ENCODE results near the gene PCNX1. TPM values are rescaled to one million over a fixed set of nuclear protein-coding genes. Genes with fewer than 3 reads are reported as not detected.

PCNX1 gene
- total and polyA plus RNA-seq, 2 of the 4 experiments (the other 2 are of a cell fraction): 15.0 to 43.7 TPM

GRCh38 chr14:70890826-70891659, 16.2 kb upstream of the PCNX1 start:
- TF ChIP-seq CTCF (conservative IDR thresholded peaks at IDR 0.05; ENCODE audit: low read depth, low read length): no peak
- no peak for TF ChIP-seq POLR2A (IDR thresholded peaks at IDR 0.05; ENCODE audit: low read depth, low read length)
- no peak for TF ChIP-seq CEBPB (IDR thresholded peaks at IDR 0.05; ENCODE audit: low read depth, low read length)
- no peak for TF ChIP-seq RCOR1 (IDR thresholded peaks at IDR 0.05; ENCODE audit: insufficient replicate concordance, low read length)
- no peak for TF ChIP-seq SMC3 (IDR thresholded peaks at IDR 0.05; ENCODE audit: low read depth, low read length)
- no peak for TF ChIP-seq FOS (IDR thresholded peaks at IDR 0.05; ENCODE audit: low read depth, low read length)
- H3K27ac ChIP-seq (ENCODE audit: insufficient read depth, low read length): no peak overlapping the region
- H3K79me1 ChIP-seq (ENCODE audit: low read depth in 1 of 2, low read length in 2 of 2): no peaks in the 10 kb centered on the region
- H2BK15ac ChIP-seq (ENCODE audit: low read depth, low read length): no peak overlapping the region
- H3K36me3 ChIP-seq (ENCODE audit: control insufficient read depth, insufficient read depth, low read length): no peaks in the 10 kb centered on the region
- H3K23ac ChIP-seq (ENCODE audit: low read depth, low read length): no peak overlapping the region
- ChIA-PET CTCF (interaction anchor here (0.6 kb wide), 1 partner anchor 10 kb away, joined by 7 read pairs; no protein-coding TSS in a partner anchor), POLR2A (ENCODE audit: unreplicated experiment) (no interaction called here)
- no peak overlapping the region for H2BK20ac ChIP-seq (ENCODE audit: low read depth, low read length)
- no peak overlapping the region for H3K9ac ChIP-seq (ENCODE audit: low read depth, low read length)
- no peak for DNase-seq
- H3K4me2 ChIP-seq (ENCODE audit: low read depth, low read length): no peak overlapping the region
- peaks cover 13% of the 10 kb centered on the region for H3K4me1 ChIP-seq (ENCODE audit: control insufficient read depth, insufficient read depth, low read length)
- ATAC-seq (ENCODE audit: low read depth): no peak
- no peaks in the 10 kb centered on the region for H4K20me1 ChIP-seq (ENCODE audit: insufficient read depth, low read length)
- H3K27me3 ChIP-seq (ENCODE audit: control insufficient read depth, insufficient read depth, low read length): no peaks in the 10 kb centered on the region
- H3K9me1 ChIP-seq (ENCODE audit: insufficient read depth, low read length): no peaks in the 10 kb centered on the region
- H2AFZ ChIP-seq (replicated peaks; ENCODE audit: low read length, poor library complexity): no peak overlapping the region
- no peak overlapping the region for H4K8ac ChIP-seq (ENCODE audit: low read depth in 2 of 2, low read length in 2 of 2)
- no peak overlapping the region for H3K4ac ChIP-seq (ENCODE audit: low read depth, low read length)
- H2AK5ac ChIP-seq (ENCODE audit: low read depth, low read length): no peak overlapping the region
- no peak overlapping the region for H3K56ac ChIP-seq (ENCODE audit: extremely low read depth, insufficient read depth, low read length)
- no peak overlapping the region for H3K4me3 ChIP-seq (ENCODE audit: insufficient read depth, low read depth, low read length)
- H4K5ac ChIP-seq (ENCODE audit: low read depth, low read length): no peak overlapping the region
- H3K18ac ChIP-seq (ENCODE audit: low read depth, low read length): no peak overlapping the region; the same call in 1 of the 2 replicates
- in situ Hi-C loops (cut with MboI; ENCODE audit: low sequenced_read_pairs): no loop called here
- no peak overlapping the region for H4K91ac ChIP-seq (ENCODE audit: insufficient read depth, low read depth, low read length)
- intact Hi-C loops (cut with micrococcal nuclease): no loop called here
- H3K14ac ChIP-seq (replicated peaks; ENCODE audit: low read depth, low read length): no peak overlapping the region
- no CpG with 5 or more reads among the region's 5 CpGs for WGBS, 2 experiments (ENCODE audit: extremely low coverage in 2 of 2, insufficient read length in 1 of 2)
- no peak overlapping the region for H2BK120ac ChIP-seq (ENCODE audit: low read depth, low read length)
- H2AK9ac ChIP-seq (replicated peaks; ENCODE audit: low read depth, low read length, poor library complexity): no peak overlapping the region
- no peak overlapping the region for H2BK5ac ChIP-seq (ENCODE audit: low read depth, low read length, poor library complexity, severe bottlenecking)
- BruUV-seq (replicated peaks): no TSS peak
- H3K9me3 ChIP-seq (ENCODE audit: control insufficient read depth, insufficient read depth, low read length): no peaks in the 10 kb centered on the region
- dilution Hi-C loops (cut with HindIII; ENCODE audit: low sequenced_read_pairs, unreplicated experiment): no loop called here
